PC-9 (cell line): Measurements from ENCODE around the gene EXOC4. TPM values are rescaled to one million over a fixed set of nuclear protein-coding genes. Genes with fewer than 3 reads are reported as not detected.

Experiments used
- BruUV-seq: library from RNA; stranded (reverse); fragments of 400-500 nt; replicated peaks from 2 replicates; lab custom pipeline; 2021; lab: Mats Ljungman, UMichigan
- CTCF ChIA-PET: fragments of 300-600 bp; sonication (Branson Sonifier 250); formaldehyde crosslinking; loops from one replicate; lab custom pipeline; 2022; ENCODE audit warnings: antibody characterized with exemption; lab: Charles Lee
- POLR2A ChIA-PET: fragments of 300-600 bp; sonication (Branson Sonifier 250); formaldehyde crosslinking; loops from one replicate; lab custom pipeline; 2022; ENCODE audit warnings: antibody characterized with exemption; ENCODE audit not compliant: unreplicated experiment; lab: Charles Lee
- DNase-seq, 2 experiments: peaks; one replicate each; pipeline versions ENCODE4 v3.0.0 to v3.0.0-alpha.2; 2015 to 2022; ENCODE audit warnings: mixed read lengths in 1 of 2
- H2AFZ ChIP-seq: fragments of 200-600 bp; sonication (generic); 2 replicates; pipeline ENCODE4 v1.8.1; 2017; ENCODE audit warnings: antibody characterized with exemption
- H3F3A ChIP-seq: fragments of 200-600 bp; sonication (generic); 2 replicates; pipeline ENCODE4 v1.8.1; 2017; ENCODE audit warnings: antibody characterized with exemption, mild to moderate bottlenecking, low read depth; ENCODE audit not compliant: insufficient read depth
- H3K27ac ChIP-seq: fragments of 200-600 bp; sonication (generic); 2 replicates; pipeline ENCODE4 v1.6.1; 2016; ENCODE audit warnings: mixed run types
- H3K27me3 ChIP-seq: fragments of 200-600 bp; sonication (generic); 2 replicates; pipeline ENCODE4 v1.6.1; 2016; ENCODE audit warnings: low read depth, mixed run types; ENCODE audit not compliant: insufficient read depth
- H3K36me3 ChIP-seq: fragments of 200-600 bp; sonication (generic); 2 replicates; pipeline ENCODE4 v1.6.1; 2016; ENCODE audit warnings: low read depth, mixed run types
- H3K4me1 ChIP-seq: fragments of 200-600 bp; sonication (generic); replicated peaks from 2 replicates; pipeline ENCODE4 v1.6.1; 2016; ENCODE audit warnings: mixed run types; ENCODE audit not compliant: insufficient read depth
- H3K4me2 ChIP-seq: fragments of 200-600 bp; sonication (generic); 2 replicates; pipeline ENCODE4 v1.6.1; 2017; ENCODE audit warnings: mixed run types
- H3K4me3 ChIP-seq: fragments of 200-600 bp; sonication (generic); 2 replicates; pipeline ENCODE4 v1.6.1; 2016; ENCODE audit warnings: mixed run types
- H3K79me2 ChIP-seq: fragments of 200-600 bp; sonication (generic); 2 replicates; pipeline ENCODE4 v1.6.1; 2017; ENCODE audit warnings: low read depth, mixed run types
- H3K9me2 ChIP-seq: fragments of 200-600 bp; sonication (generic); 2 replicates; pipeline ENCODE4 v1.8.1; 2017; ENCODE audit warnings: mild to moderate bottlenecking; ENCODE audit not compliant: insufficient read depth
- H3K9me3 ChIP-seq: fragments of 200-600 bp; sonication (generic); 2 replicates; pipeline ENCODE4 v1.8.1; 2016; ENCODE audit warnings: low read depth; ENCODE audit not compliant: insufficient read depth
- H4K20me1 ChIP-seq: fragments of 200-600 bp; sonication (generic); 2 replicates; pipeline ENCODE4 v1.8.1; 2017; ENCODE audit not compliant: insufficient read depth
- EZH2 ChIP-seq: fragments of 200-600 bp; sonication (generic); IDR thresholded peaks from 2 replicates; pipeline ENCODE4 v1.8.0; 2017; ENCODE audit warnings: antibody characterized with exemption, low read depth
- intact Hi-C: fragments of 100-400 bp; cut with micrococcal nuclease; formaldehyde crosslinking; loops from one replicate; pipeline ENCODE4 v1.10.0; 2022; ENCODE audit not compliant: unreplicated experiment
- total RNA-seq: library from RNA; stranded (reverse); gene quantifications from 2 replicates; pipeline ENCODE4 v1.2.3, GENCODE V29; 2021
- TF ChIP-seq, protein P1 (sequence below): fragments of 200-600 bp; sonication (generic); conservative IDR thresholded peaks from 2 replicates; pipeline ENCODE4 v1.6.1; 2017; ENCODE audit warnings: mixed run types, antibody characterized with exemption, mild to moderate bottlenecking, moderate library complexity

EXOC4 gene
- total RNA-seq, 1 experiment from 2014 or later: 101 TPM

DNA sequence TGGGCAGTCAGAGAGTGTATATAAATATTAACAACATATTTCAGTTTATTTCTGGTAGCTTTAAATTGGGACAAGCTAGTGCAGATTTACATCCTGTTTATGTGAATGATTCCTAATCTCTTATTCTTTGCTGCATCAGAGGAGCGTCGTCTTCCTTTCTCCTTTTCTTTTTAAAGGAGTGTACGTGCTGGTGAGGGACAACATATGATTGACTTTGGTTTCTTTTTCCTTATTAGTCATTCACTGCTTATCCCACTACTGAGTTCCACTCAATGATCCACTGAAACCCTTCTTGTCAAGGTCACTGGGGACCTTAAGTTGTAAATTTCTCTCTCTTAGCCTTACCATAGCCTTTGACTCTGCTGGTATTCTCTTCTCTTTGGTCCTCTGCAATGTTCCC lies 116.3 kb downstream of the EXOC4 start:
- H3K79me2 ChIP-seq: no peaks in the 10 kb centered on the region
- CTCF ChIA-PET: no interaction called here
- intact Hi-C loops: no loop called here

DNA sequence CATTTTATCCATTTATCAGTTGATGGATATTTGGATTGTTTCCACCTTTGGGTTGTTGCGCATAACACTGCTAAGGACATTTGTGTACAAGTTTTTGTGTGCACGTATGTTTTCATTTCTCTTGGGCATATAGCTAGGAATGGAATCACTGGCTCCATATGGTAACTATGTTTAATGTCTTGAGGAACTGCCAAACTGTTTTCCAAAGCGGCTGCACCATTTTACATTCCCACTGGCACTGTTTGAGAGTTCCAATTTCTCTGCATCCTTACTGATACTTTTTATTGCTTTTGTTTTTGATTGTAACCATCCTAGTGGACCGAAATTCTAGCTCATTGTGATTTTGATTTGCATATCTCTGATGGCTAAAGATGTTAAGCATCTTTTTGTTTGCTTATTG lies 118.7 kb downstream of the EXOC4 start:
- H4K20me1 ChIP-seq: peaks cover 3% of the 10 kb centered on the region
- H3K27me3 ChIP-seq: no peaks in the 10 kb centered on the region
- BruUV-seq: no TSS peak
- H3K9me3 ChIP-seq: no peaks in the 10 kb centered on the region
- no peak for TF ChIP-seq EZH2
- TF ChIP-seq, protein P1, sequence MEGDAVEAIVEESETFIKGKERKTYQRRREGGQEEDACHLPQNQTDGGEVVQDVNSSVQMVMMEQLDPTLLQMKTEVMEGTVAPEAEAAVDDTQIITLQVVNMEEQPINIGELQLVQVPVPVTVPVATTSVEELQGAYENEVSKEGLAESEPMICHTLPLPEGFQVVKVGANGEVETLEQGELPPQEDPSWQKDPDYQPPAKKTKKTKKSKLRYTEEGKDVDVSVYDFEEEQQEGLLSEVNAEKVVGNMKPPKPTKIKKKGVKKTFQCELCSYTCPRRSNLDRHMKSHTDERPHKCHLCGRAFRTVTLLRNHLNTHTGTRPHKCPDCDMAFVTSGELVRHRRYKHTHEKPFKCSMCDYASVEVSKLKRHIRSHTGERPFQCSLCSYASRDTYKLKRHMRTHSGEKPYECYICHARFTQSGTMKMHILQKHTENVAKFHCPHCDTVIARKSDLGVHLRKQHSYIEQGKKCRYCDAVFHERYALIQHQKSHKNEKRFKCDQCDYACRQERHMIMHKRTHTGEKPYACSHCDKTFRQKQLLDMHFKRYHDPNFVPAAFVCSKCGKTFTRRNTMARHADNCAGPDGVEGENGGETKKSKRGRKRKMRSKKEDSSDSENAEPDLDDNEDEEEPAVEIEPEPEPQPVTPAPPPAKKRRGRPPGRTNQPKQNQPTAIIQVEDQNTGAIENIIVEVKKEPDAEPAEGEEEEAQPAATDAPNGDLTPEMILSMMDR: no peak
- no peak overlapping the region for H3K4me2 ChIP-seq
- intact Hi-C loops: no loop called here
- ChIA-PET POLR2A (interaction anchor here (0.7 kb wide), 1 partner anchor 429 kb away, joined by 3 read pairs; no protein-coding TSS in a partner anchor), CTCF (no interaction called here)
- H3K9me2 ChIP-seq: no peaks in the 10 kb centered on the region
- no peak for DNase-seq
- H3F3A ChIP-seq: no peaks in the 10 kb centered on the region
- no peaks in the 10 kb centered on the region for H3K36me3 ChIP-seq
- no peak overlapping the region for H3K4me3 ChIP-seq
- H3K27ac ChIP-seq: no peak overlapping the region
- no peaks in the 10 kb centered on the region for H3K79me2 ChIP-seq
- H3K4me1 ChIP-seq: no peaks in the 10 kb centered on the region
- no peak overlapping the region for H2AFZ ChIP-seq

More for the DNA sequence above, 116.3 kb downstream of the EXOC4 start:
- no peak for DNase-seq
- Histone ChIP-seq H3K4me2 (no peak overlapping the region), H3K4me1 (no peaks in the 10 kb centered on the region), H3K27ac (no peak overlapping the region), H2AFZ (no peak overlapping the region), H3K9me3 (no peaks in the 10 kb centered on the region), H3K9me2 (no peaks in the 10 kb centered on the region), H3K36me3 (no peaks in the 10 kb centered on the region), H4K20me1 (peaks cover 3% of the 10 kb centered on the region), H3K27me3 (no peaks in the 10 kb centered on the region), H3K4me3 (no peak overlapping the region), H3F3A (no peaks in the 10 kb centered on the region)
- POLR2A ChIA-PET: no interaction called here
- BruUV-seq: no TSS peak
- TF ChIP-seq, protein P1: no peak
- no peak for TF ChIP-seq EZH2

DNA sequence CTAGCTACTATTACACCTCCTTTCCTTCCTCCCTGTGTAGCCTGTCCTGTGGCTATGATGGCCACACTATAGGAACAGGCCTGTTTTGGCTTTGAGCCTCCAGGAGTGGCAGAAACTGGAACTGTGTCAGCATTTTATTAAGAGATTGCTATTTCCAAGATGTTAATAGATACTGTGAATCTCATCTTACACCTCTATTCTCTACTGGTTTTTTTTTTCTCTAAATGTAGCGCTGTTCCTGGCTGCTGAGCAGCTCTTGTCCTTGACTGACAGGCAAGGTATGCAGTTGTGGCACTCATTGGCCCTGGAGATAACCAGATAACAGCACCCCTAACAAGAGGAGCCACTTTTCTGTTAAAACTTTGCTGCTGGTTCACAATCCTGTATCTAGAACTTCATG lies 119.5 kb downstream of the EXOC4 start:
- no TSS peak for BruUV-seq
- H3K4me2 ChIP-seq: no peak overlapping the region
- no peak overlapping the region for H2AFZ ChIP-seq
- TF ChIP-seq, protein P1: no peak
- TF ChIP-seq EZH2: no peak
- no peak overlapping the region for H3K27ac ChIP-seq
- no peaks in the 10 kb centered on the region for H3K79me2 ChIP-seq
- H3F3A ChIP-seq: no peaks in the 10 kb centered on the region
- no peaks in the 10 kb centered on the region for H3K36me3 ChIP-seq
- H3K27me3 ChIP-seq: no peaks in the 10 kb centered on the region
- no peaks in the 10 kb centered on the region for H3K4me1 ChIP-seq
- H3K4me3 ChIP-seq: no peak overlapping the region
- POLR2A ChIA-PET: interaction anchor here (0.6 to 0.7 kb wide), 2 partner anchors 430 to 760 kb away, joined by 3 read pairs; no protein-coding TSS in a partner anchor
- intact Hi-C loops: no loop called here
- H4K20me1 ChIP-seq: peaks cover 3% of the 10 kb centered on the region
- no peak for DNase-seq
- CTCF ChIA-PET: interaction anchor here (0.6 kb wide), 1 partner anchor 176 kb away, joined by 3 read pairs; no protein-coding TSS in a partner anchor
- H3K9me3 ChIP-seq: no peaks in the 10 kb centered on the region
- H3K9me2 ChIP-seq: no peaks in the 10 kb centered on the region
